ENCODE data around the gene PGF.

The PGF gene

GRCh38 chr14:74956280-74957072, 1.1 kb upstream of the PGF start:
- DNase-seq (ENCODE audit: insufficient read length, low spot score): no peak
- no peak for TF ChIP-seq POLR2A (IDR thresholded peaks at IDR 0.05; ENCODE audit: low read depth, low read length)
- FAIRE-seq: no peak

- FAIRE-seq (no peak), DNase-seq (ENCODE audit: insufficient read length, low spot score) (no peak)
- no peak for TF ChIP-seq POLR2A (IDR thresholded peaks at IDR 0.05; ENCODE audit: low read depth, low read length)
These were observed 556 bp upstream of the PGF start for GRCh38 chr14:74956027-74956279.

DNA sequence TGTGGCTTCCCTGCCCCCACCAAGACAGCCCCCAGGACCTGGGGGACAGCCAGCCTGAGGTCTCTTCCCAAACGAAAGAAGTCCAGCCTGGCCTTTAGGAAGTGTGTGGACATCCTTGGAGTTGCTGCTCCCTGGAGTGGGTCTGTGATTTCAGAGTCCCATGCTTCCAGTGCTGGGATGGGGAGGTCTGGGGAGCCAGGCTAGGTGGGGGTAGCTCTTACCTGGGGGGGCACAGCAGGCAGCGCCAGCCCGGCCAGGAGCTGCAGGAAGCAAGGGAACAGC, 509 bp downstream of the PGF start:
- no peak for FAIRE-seq
- no peak for TF ChIP-seq POLR2A (IDR thresholded peaks at IDR 0.05; ENCODE audit: low read depth, low read length)
- no peak for DNase-seq (ENCODE audit: insufficient read length, low spot score)

- FAIRE-seq (no peak), DNase-seq (ENCODE audit: insufficient read length, low spot score) (no peak)
- TF ChIP-seq POLR2A (IDR thresholded peaks at IDR 0.05; ENCODE audit: low read depth, low read length): no peak
These were observed 1.0 kb downstream of the PGF start for GRCh38 chr14:74954232-74954946.

- no peak for FAIRE-seq
- no peak for TF ChIP-seq POLR2A (IDR thresholded peaks at IDR 0.05; ENCODE audit: low read depth, low read length)
These were observed 1.7 kb downstream of the PGF start for GRCh38 chr14:74953686-74954085.

GRCh38 chr14:74952697-74953484, 2.5 kb downstream of the PGF start:
- TF ChIP-seq POLR2A (IDR thresholded peaks at IDR 0.05; ENCODE audit: low read depth, low read length): no peak
- no peak for FAIRE-seq
- DNase-seq (ENCODE audit: insufficient read length, low spot score): no peak

More at GRCh38 chr14:74953686-74954085, 1.7 kb downstream of the PGF start:
- no peak for DNase-seq (ENCODE audit: insufficient read length, low spot score)

DNA sequence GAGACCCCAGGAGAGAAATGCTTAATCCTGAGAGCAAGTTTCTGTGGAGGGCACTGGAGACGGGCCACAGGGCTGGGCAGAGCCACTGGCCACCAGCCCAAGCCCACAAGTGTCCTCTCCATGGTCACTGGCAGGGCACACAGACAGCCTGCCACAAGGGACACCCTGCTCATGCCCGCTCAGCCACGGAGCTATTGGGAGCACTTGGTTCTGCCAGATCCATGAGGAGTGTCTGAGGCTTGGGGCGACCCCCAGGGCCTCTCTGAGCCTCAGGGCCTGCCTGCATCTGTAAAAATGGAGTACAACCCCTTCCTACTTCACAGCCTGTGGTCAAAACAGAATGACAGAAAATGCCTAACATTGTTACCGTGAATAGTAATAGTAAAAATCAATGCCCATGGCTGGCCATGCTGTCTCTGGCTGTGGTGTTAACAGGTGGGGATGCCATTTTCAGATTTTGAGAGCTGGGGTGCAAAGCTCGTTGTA, 3.2 kb downstream of the PGF start:
- FAIRE-seq: no peak
- DNase-seq (ENCODE audit: insufficient read length, low spot score): no peak
- no peak for TF ChIP-seq POLR2A (IDR thresholded peaks at IDR 0.05; ENCODE audit: low read depth, low read length)

GRCh38 chr14:74951443-74952179, 3.8 kb downstream of the PGF start:
- DNase-seq (ENCODE audit: insufficient read length, low spot score): no peak
- FAIRE-seq: no peak
- TF ChIP-seq POLR2A (IDR thresholded peaks at IDR 0.05; ENCODE audit: low read depth, low read length): no peak

GRCh38 chr14:74950795-74951442, 4.5 kb downstream of the PGF start:
- FAIRE-seq (no peak), DNase-seq (ENCODE audit: insufficient read length, low spot score) (no peak)
- TF ChIP-seq POLR2A (IDR thresholded peaks at IDR 0.05; ENCODE audit: low read depth, low read length): no peak

- FAIRE-seq: no peak
These were observed 5.4 kb downstream of the PGF start for GRCh38 chr14:74949859-74950573.

DNA sequence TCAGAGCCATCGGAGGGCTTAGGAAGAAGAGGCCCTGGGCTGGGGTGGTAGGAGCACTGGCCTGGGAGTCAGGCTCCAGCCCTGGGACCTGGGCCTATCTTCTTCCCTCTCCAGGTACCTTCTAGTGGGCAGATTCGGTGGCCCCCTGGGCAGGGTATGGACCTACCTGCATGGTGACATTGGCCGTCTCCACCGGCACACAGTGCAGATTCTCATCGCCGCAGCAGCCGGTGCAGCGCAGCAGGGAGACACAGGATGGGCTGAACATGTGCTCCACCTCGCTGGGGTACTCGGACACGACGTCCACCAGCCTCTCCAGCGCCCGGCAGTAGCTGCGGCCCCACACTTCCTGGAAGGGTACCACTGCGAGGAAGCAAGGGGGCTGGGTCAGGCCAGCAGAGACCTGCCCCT, 6.2 kb downstream of the PGF start:
- no peak for DNase-seq (ENCODE audit: insufficient read length, low spot score)
- TF ChIP-seq POLR2A (IDR thresholded peaks at IDR 0.05; ENCODE audit: low read depth, low read length): no peak
- FAIRE-seq: no peak

More at GRCh38 chr14:74949859-74950573, 5.4 kb downstream of the PGF start:
- TF ChIP-seq POLR2A (IDR thresholded peaks at IDR 0.05; ENCODE audit: low read depth, low read length): no peak
- no peak for DNase-seq (ENCODE audit: insufficient read length, low spot score)

GRCh38 chr14:74948228-74949175, 6.9 kb downstream of the PGF start:
- no peak for FAIRE-seq

More at GRCh38 chr14:74948228-74949175, 6.9 kb downstream of the PGF start:
- DNase-seq (ENCODE audit: insufficient read length, low spot score): no peak
- TF ChIP-seq POLR2A (IDR thresholded peaks at IDR 0.05; ENCODE audit: low read depth, low read length): no peak
